ENCODE data around the gene GDPD5.

DNA sequence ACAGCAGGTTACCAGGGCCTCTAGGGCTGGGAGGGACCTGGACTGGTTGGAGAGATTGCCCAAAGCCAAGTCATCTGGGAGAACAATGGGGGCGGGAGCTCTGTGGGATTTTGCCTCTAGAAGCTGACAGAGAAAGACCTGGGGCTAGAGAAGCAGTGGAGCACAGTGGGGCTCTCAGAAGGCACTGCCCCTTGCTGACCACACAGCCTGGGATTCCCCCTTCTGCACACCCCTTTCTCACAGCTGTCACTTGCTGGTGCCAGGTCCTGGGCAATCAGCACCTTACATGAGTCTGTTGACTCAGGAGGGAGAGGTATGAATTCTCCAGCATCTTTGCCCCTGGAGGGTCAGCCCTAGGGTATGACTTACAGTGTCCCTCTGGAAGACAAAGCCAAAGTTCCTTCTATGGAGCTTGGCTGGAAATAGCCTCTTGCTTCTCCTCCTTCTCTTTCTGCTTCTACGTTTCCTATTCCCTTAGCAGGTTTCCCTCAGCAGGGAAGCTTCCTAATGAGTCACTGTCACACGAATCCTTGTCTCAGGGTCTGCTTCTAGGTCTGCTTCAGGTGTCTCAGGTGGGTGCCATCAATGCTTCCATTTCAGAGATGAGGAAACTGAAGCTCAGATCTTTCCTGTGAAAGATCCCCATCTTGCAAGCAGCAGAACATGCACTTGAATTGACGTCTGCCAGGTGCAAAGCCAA is 27.0 kb downstream of the GDPD5 start:
- no peak for TF ChIP-seq CTCF (IDR thresholded peaks at IDR 0.05; ENCODE audit: low read length)
- no peak for TF ChIP-seq EZH2 (IDR thresholded peaks at IDR 0.05; ENCODE audit: borderline replicate concordance, low read length)
